ENCODE measurements around the gene SMPX.

DNA sequence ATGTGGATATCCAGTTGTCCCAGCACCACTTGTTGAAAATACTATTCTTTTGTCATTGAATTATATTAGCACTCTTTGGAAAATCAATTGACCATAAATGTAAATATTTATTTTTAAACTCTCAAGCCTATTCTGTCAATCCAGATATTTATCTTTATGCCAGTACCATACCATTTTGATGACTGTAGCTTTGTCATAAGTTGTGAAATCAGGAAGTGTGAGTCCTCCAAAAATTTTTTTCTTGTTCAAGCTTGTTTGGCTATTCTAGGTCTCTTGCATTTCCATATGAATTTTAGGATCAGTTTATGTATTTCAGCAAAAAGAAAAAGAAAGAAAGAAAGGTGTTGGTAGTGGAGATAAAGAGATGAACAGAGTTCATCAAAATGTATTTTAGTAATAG is 8.2 kb upstream of the SMPX start:
- no peak for TF ChIP-seq POLR2AphosphoS5 (IDR thresholded peaks at IDR 0.05)
- TF ChIP-seq, protein P1, sequence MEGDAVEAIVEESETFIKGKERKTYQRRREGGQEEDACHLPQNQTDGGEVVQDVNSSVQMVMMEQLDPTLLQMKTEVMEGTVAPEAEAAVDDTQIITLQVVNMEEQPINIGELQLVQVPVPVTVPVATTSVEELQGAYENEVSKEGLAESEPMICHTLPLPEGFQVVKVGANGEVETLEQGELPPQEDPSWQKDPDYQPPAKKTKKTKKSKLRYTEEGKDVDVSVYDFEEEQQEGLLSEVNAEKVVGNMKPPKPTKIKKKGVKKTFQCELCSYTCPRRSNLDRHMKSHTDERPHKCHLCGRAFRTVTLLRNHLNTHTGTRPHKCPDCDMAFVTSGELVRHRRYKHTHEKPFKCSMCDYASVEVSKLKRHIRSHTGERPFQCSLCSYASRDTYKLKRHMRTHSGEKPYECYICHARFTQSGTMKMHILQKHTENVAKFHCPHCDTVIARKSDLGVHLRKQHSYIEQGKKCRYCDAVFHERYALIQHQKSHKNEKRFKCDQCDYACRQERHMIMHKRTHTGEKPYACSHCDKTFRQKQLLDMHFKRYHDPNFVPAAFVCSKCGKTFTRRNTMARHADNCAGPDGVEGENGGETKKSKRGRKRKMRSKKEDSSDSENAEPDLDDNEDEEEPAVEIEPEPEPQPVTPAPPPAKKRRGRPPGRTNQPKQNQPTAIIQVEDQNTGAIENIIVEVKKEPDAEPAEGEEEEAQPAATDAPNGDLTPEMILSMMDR (IDR thresholded peaks at IDR 0.05) = no peak

All from stomach (tissue), 4 donors.